ENCODE data around the gene DUSP1. TPM values are rescaled to one million over a fixed set of nuclear protein-coding genes. Genes with fewer than 3 reads are reported as not detected.

Gene DUSP1
- total and polyA plus RNA-seq, 2 of the 13 experiments (the other 11 are each of a cell fraction or from before 2014, with no cell fraction given) = 27.1 to 55.5 TPM

- no peak for TF ChIP-seq ZFP37 (CRISPR knock-in tag; IDR thresholded peaks at IDR 0.05; ENCODE audit: borderline replicate concordance)
- TF ChIP-seq MYPOP (CRISPR knock-in tag; IDR thresholded peaks at IDR 0.05) = no peak
Measured at GRCh38 chr5:172748341-172748843, 22.6 kb downstream of the DUSP1 start (continued).

GRCh38 chr5:172747471-172747870, 23.5 kb downstream of the DUSP1 start:
- TF ChIP-seq SRY (CRISPR knock-in tag; IDR thresholded peaks at IDR 0.05) (no peak), ZNF484 (CRISPR knock-in tag; IDR thresholded peaks at IDR 0.05; ENCODE audit: borderline replicate concordance, low read depth) (peak; percentile 96; the same call in 1 of the 2 replicates)
- Histone ChIP-seq H3K79me2 (ENCODE audit: insufficient read depth, low read length) (no peaks in the 10 kb centered on the region), H3K4me1 (ENCODE audit: insufficient read depth, low read length) (peaks cover 26% of the 10 kb centered on the region), H3K4me3 (replicated peaks in 1 of 3; ENCODE audit: insufficient read depth in 1 of 3, low read depth in 2 of 3, low read length in 3 of 3) (no peak overlapping the region), H3K9me3 (ENCODE audit: low read length) (no peaks in the 10 kb centered on the region), H3K27ac (ENCODE audit: extremely low read length, insufficient read depth, low read length) (no peak overlapping the region), H3K36me3 (replicated peaks in 1 of 2; ENCODE audit: control insufficient read depth in 1 of 2, insufficient read depth in 2 of 2, low read length in 2 of 2) (no peaks in the 10 kb centered on the region), H4K20me1 (ENCODE audit: insufficient read depth, low read length) (no peaks in the 10 kb centered on the region), H3K9ac (ENCODE audit: insufficient read depth, low read depth, low read length) (no peak overlapping the region), H3K27me3 (ENCODE audit: control insufficient read depth in 1 of 2, insufficient read depth in 2 of 2, low read length in 2 of 2) (peaks cover 3 to 16% of the 10 kb centered on the region in 2 experiments; a peak in 2 of 5 replicates), H2AFZ (ENCODE audit: low read length) (no peak overlapping the region), H3K4me2 (ENCODE audit: low read depth, low read length) (no peak overlapping the region)
- CTCF ChIA-PET (ENCODE audit: low intra/inter-chr PET ratio, low total read pairs) = no interaction called here
- no TSS peak for BruUV-seq (replicated peaks)
- DNase-seq (ENCODE audit: low spot score) = no peak
- intact Hi-C loops (cut with micrococcal nuclease; ENCODE audit: unreplicated experiment) (no loop called here), in situ Hi-C loops (cut with HindIII; ENCODE audit: extremely low pct_ligation_motif_present, low pct_unique_long_range_greater_than_20kb) (no loop called here)
- POLR2A ChIA-PET = interaction anchor here (0.7 kb wide), 1 partner anchor 158 kb away, joined by 3 read pairs; no protein-coding TSS in a partner anchor
- 0% methylated on average over 2 of the region's 3 CpGs for WGBS (ENCODE audit: low lambda C conversion rate)
- no peak for FAIRE-seq
- no peak for ATAC-seq

- H3K79me2 ChIP-seq (ENCODE audit: insufficient read depth, low read length) = no peaks in the 10 kb centered on the region
- ATAC-seq = no peak
- ChIA-PET POLR2A (interaction anchor here (0.7 kb wide), 1 partner anchor 159 kb away, joined by 3 read pairs; no protein-coding TSS in a partner anchor), CTCF (ENCODE audit: low intra/inter-chr PET ratio, low total read pairs) (no interaction called here)
- H3K4me3 ChIP-seq (replicated peaks in 1 of 3; ENCODE audit: insufficient read depth in 1 of 3, low read depth in 2 of 3, low read length in 3 of 3) = no peak overlapping the region
- intact Hi-C loops (cut with micrococcal nuclease; ENCODE audit: unreplicated experiment) = no loop called here
- H3K9ac ChIP-seq (ENCODE audit: insufficient read depth, low read depth, low read length) = no peak overlapping the region
- H4K20me1 ChIP-seq (ENCODE audit: insufficient read depth, low read length) = no peaks in the 10 kb centered on the region
- no peaks in the 10 kb centered on the region for H3K9me3 ChIP-seq (ENCODE audit: low read length)
- H3K36me3 ChIP-seq (replicated peaks in 1 of 2; ENCODE audit: control insufficient read depth in 1 of 2, insufficient read depth in 2 of 2, low read length in 2 of 2) = no peaks in the 10 kb centered on the region
- in situ Hi-C loops (cut with HindIII; ENCODE audit: extremely low pct_ligation_motif_present, low pct_unique_long_range_greater_than_20kb) = no loop called here
- peaks cover 3 to 10% of the 10 kb centered on the region in 2 experiments; a peak in 2 of 5 replicates for H3K27me3 ChIP-seq (ENCODE audit: control insufficient read depth in 1 of 2, insufficient read depth in 2 of 2, low read length in 2 of 2)
- DNase-seq (ENCODE audit: low spot score) = no peak
- no peak overlapping the region for H3K4me2 ChIP-seq (ENCODE audit: low read depth, low read length)
- H3K27ac ChIP-seq (ENCODE audit: extremely low read length, insufficient read depth, low read length) = no peak overlapping the region
- H3K4me1 ChIP-seq (ENCODE audit: insufficient read depth, low read length) = peaks cover 26% of the 10 kb centered on the region
- no peak for FAIRE-seq
- H2AFZ ChIP-seq (ENCODE audit: low read length) = no peak overlapping the region
- WGBS (ENCODE audit: low lambda C conversion rate) = 21% methylated on average over 3 of the region's 3 CpGs
- BruUV-seq (replicated peaks) = no TSS peak
- TF ChIP-seq HNRNPK (IDR thresholded peaks at IDR 0.05; ENCODE audit: low read depth, low read length, poor library complexity, severe bottlenecking) = no peak
- TF ChIP-seq ISX (CRISPR knock-in tag; conservative IDR thresholded peaks at IDR 0.05) = no peak
- no peak for TF ChIP-seq MATR3 (CRISPR knock-in tag; IDR thresholded peaks at IDR 0.05)
- TF ChIP-seq GATAD1 (CRISPR knock-in tag; IDR thresholded peaks at IDR 0.05) = no peak
- no peak for TF ChIP-seq ZNF468 (CRISPR knock-in tag; IDR thresholded peaks at IDR 0.05)
- TF ChIP-seq ZNF800 (CRISPR knock-in tag; IDR thresholded peaks at IDR 0.05) = no peak
- no peak for TF ChIP-seq NAIF1 (CRISPR knock-in tag; IDR thresholded peaks at IDR 0.05; ENCODE audit: borderline replicate concordance)
- TF ChIP-seq TGIF2 (CRISPR knock-in tag; IDR thresholded peaks at IDR 0.05) = no peak
- TF ChIP-seq ZNF547 (CRISPR knock-in tag; IDR thresholded peaks at IDR 0.05) = no peak
- TF ChIP-seq ZNF747 (CRISPR knock-in tag; IDR thresholded peaks at IDR 0.05; ENCODE audit: borderline replicate concordance) = no peak
- TF ChIP-seq SOX5 (CRISPR knock-in tag; IDR thresholded peaks at IDR 0.05; ENCODE audit: borderline replicate concordance) = no peak
- no peak for TF ChIP-seq RFXANK (CRISPR knock-in tag; IDR thresholded peaks at IDR 0.05)
Measured at GRCh38 chr5:172746725-172747124, 24.3 kb downstream of the DUSP1 start.
